Gastroesophageal sphincter (tissue), 4 donors: ENCODE results near the gene RAB11FIP3. TPM values are rescaled to one million over a fixed set of nuclear protein-coding genes. Genes with fewer than 3 reads are reported as not detected.
A peak's percentile ranks its signal among the peaks of the same experiment; 100 is the strongest.

ENCODE experiments used
- ATAC-seq: fragments of 150-250 bp; one replicate; pipeline ENCODE4 v1.9.1; 2016; ENCODE audit warnings: mild to moderate bottlenecking, moderate library complexity
- H3K27ac ChIP-seq, 4 donors: fragments of 200-600 bp; sonication (generic) in 3 of 4; 1 replicate in 3 of 4; 2 replicates in 1 of 4; pipeline ENCODE4 v1.5.1; 2016 to 2019
- H3K27me3 ChIP-seq: fragments of 200-600 bp; sonication (generic); one replicate; pipeline ENCODE4 v1.5.1; 2019
- H3K36me3 ChIP-seq, 2 donors: fragments of 200-600 bp; sonication (generic); one replicate each; pipeline ENCODE4 v1.5.1; 2019; ENCODE audit warnings: control low read depth in 1 of 2
- H3K4me1 ChIP-seq, 3 donors: fragments of 200-600 bp; sonication (generic); 1 replicate in 2 of 3; 2 replicates in 1 of 3; pipeline ENCODE4 v1.5.1; 2016 to 2019; ENCODE audit warnings: control low read depth in 2 of 3
- H3K4me3 ChIP-seq, 2 donors: fragments of 200-600 bp; sonication (generic); one replicate each; pipeline ENCODE4 v1.5.1; 2019; ENCODE audit warnings: mild to moderate bottlenecking in 1 of 2, moderate library complexity in 1 of 2
- H3K9me3 ChIP-seq, 3 donors: fragments of 200-600 bp; sonication (generic); one replicate each; pipeline ENCODE4 v1.5.1; 2017 to 2019; ENCODE audit warnings: control low read depth in 2 of 3
- CTCF ChIP-seq, 4 experiments: fragments of 200-600 bp in 2 of 4; fragments of 450-650 bp in 2 of 4; sonication (generic) in 1 of 4; IDR thresholded peaks; one replicate each; pipeline ENCODE4 v1.5.1; 2017 to 2019; ENCODE audit warnings: antibody characterized with exemption in 4 of 4, mild to moderate bottlenecking in 2 of 4, moderate library complexity in 2 of 4
- EP300 ChIP-seq: sonication (generic); formaldehyde crosslinking; IDR thresholded peaks from one replicate; pipeline ENCODE4 v1.6.1; 2017; ENCODE audit warnings: antibody characterized with exemption, mild to moderate bottlenecking
- POLR2A ChIP-seq, 2 donors: fragments of 450-650 bp; IDR thresholded peaks; one replicate each; pipeline ENCODE4 v1.6.1; 2017; ENCODE audit warnings: antibody characterized with exemption in 2 of 2, mild to moderate bottlenecking in 2 of 2, moderate library complexity in 1 of 2
- POLR2AphosphoS5 ChIP-seq: sonication (generic); formaldehyde crosslinking; IDR thresholded peaks from one replicate; pipeline ENCODE4 v1.6.1; 2017; ENCODE audit warnings: antibody characterized with exemption
- WGBS, 2 donors: methylation state at CpG; one replicate each; pipeline ENCODE4 v1.1.5; 2018; ENCODE audit warnings: low coverage in 1 of 2; 5-methylcytosine and 5-hydroxymethylcytosine counted together
- total RNA-seq, 4 donors: library from RNA; depleted of rRNA; stranded (reverse); fragments of >200 nt; gene quantifications; one replicate each; pipeline ENCODE4 v1.1.0, GENCODE V29; 2016

The RAB11FIP3 gene
- total RNA-seq, 4 donors from 2014 or later: 47.4 to 88.9 (median 58.6) TPM

GRCh38 chr16:523097-523741, 97.8 kb downstream of the RAB11FIP3 start:
- TF ChIP-seq POLR2A (IDR thresholded peaks at IDR 0.05) (no peak), EP300 (no peak), CTCF (IDR thresholded peaks at IDR 0.05) (no peak), POLR2AphosphoS5 (no peak)

GRCh38 chr16:524274-525040, 99.0 kb downstream of the RAB11FIP3 start:
- Histone ChIP-seq H3K27ac (peak overlapping the region in 1 of 4 donors; percentile 97), H3K4me1 (peaks cover 3 to 46% (median 26%) of the 10 kb centered on the region in 3 donors), H3K9me3 (no peaks in the 10 kb centered on the region), H3K4me3 (no peak overlapping the region), H3K27me3 (no peaks in the 10 kb centered on the region), H3K36me3 (peaks cover 0 to 25% of the 10 kb centered on the region in 2 donors)
- no peak for TF ChIP-seq POLR2AphosphoS5
- no peak for TF ChIP-seq EP300
- TF ChIP-seq CTCF (IDR thresholded peaks at IDR 0.05): no peak
- TF ChIP-seq POLR2A (IDR thresholded peaks at IDR 0.05): no peak
- no peak for ATAC-seq
- WGBS, 2 donors: 90% methylated on average over 2 of the region's 24 CpGs; no CpG with 5 or more reads in 1 of the 2 donors

More at GRCh38 chr16:523097-523741, 97.8 kb downstream of the RAB11FIP3 start:
- Histone ChIP-seq H3K4me3 (no peak overlapping the region), H3K36me3 (peaks cover 0 to 37% of the 10 kb centered on the region in 2 donors), H3K9me3 (no peaks in the 10 kb centered on the region), H3K27ac (no peak overlapping the region), H3K27me3 (no peaks in the 10 kb centered on the region), H3K4me1 (peaks cover 3 to 34% (median 14%) of the 10 kb centered on the region in 3 donors)
- ATAC-seq: no peak
- 82 to 100% methylated on average over 1 to 15 of the region's 22 CpGs for whole genome bisulfite sequencing, 2 donors

GRCh38 chr16:525123-525519, 99.7 kb downstream of the RAB11FIP3 start:
- Histone ChIP-seq H3K27me3 (no peaks in the 10 kb centered on the region), H3K4me1 (peaks cover 3 to 53% (median 32%) of the 10 kb centered on the region in 3 donors), H3K27ac (peak overlapping the region in 3 of 4 donors; percentile 3 to 99 (median 97)), H3K4me3 (no peak overlapping the region), H3K9me3 (no peaks in the 10 kb centered on the region), H3K36me3 (peaks cover 0 to 22% of the 10 kb centered on the region in 2 donors)
- WGBS, 2 donors: 92% methylated on average over 2 of the region's 8 CpGs; no CpG with 5 or more reads in 1 of the 2 donors
- TF ChIP-seq CTCF (IDR thresholded peaks at IDR 0.05): no peak
- no peak for TF ChIP-seq POLR2A (IDR thresholded peaks at IDR 0.05)
- no peak for TF ChIP-seq EP300
- no peak for TF ChIP-seq POLR2AphosphoS5
- no peak for ATAC-seq

- Histone ChIP-seq H3K9me3 (no peaks in the 10 kb centered on the region), H3K36me3 (peaks cover 0 to 19% of the 10 kb centered on the region in 2 donors), H3K4me1 (peaks cover 3 to 58% (median 37%) of the 10 kb centered on the region in 3 donors), H3K27me3 (no peaks in the 10 kb centered on the region), H3K27ac (peak overlapping the region in 3 of 4 donors; percentile 97 to 99 (median 98)), H3K4me3 (peak overlapping the region in 1 of 2 donors; percentile 69)
- WGBS, 2 donors: 52 to 71% methylated on average over 3 to 4 of the region's 13 CpGs
- ATAC-seq: no peak
- no peak for TF ChIP-seq CTCF (IDR thresholded peaks at IDR 0.05)
- no peak for TF ChIP-seq POLR2AphosphoS5
- no peak for TF ChIP-seq EP300
- no peak for TF ChIP-seq POLR2A (IDR thresholded peaks at IDR 0.05)
These were observed 100.2 kb downstream of the RAB11FIP3 start for GRCh38 chr16:525520-526180.
